GM18505 (cell line): ENCODE data around the gene RAP1A.

Source experiments
- ATAC-seq: cut with Tn5 transposase; IDR thresholded peaks from one replicate; pipeline ENCODE4 v1.9.1; 2021; ENCODE audit not compliant: unreplicated experiment
- POLR2A ChIP-seq: IDR thresholded peaks from 4 replicates; pipeline ENCODE4 v1.6.1; 2011; ENCODE audit warnings: borderline replicate concordance; ENCODE audit not compliant: insufficient read depth, insufficient read length; ENCODE audit errors: extremely low read depth

Gene RAP1A

DNA sequence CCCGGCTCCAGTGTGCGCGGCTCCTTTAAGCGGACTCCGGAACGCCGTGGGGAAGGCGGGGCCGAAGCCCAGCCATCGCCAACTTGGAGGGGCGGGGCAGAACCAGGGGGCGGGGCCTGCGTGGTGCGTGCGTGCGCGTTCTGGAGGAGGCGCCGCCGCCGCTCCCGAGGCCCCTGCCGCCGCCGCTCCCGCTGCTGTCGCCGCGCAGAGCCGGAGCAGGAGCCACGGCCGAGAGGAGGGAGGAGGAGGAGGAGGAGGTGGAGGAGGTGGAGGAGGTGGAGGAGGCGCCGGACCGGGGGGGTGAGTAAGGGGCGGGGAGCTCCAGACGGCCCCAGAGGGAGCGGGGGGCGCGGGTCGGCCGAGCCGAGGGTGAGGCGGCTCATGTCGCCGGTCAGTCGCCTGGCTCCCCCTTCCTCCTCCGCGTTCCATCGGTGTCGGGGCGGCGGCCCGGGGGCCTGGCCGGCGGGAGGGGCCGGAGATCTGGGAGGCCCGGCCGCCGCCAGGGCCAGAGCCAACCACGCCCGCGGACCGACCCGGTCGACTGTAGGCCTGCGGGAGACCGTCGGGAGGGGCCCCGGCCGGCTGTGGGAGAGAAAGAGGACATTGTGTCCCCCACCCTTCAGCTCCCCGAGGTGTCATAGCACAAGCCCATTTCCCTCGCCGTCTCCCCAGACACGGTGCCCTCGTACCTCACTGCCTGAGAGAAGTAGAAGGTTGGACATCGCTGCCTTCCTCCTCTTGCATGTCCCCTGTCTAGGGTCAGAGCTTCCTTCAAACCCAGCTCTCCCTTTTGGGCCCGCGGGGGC, at the start of gene RAP1A:
Gene RAP1A (plus strand): TSS at position 155 of the 806 bp plus-strand sequence. CDS start 71,572 bp downstream, outside the sequence.
- TF ChIP-seq POLR2A: peak; percentile 74
- peak; percentile 60 for ATAC-seq

GRCh38 chr1:111569913-111570312, 49.7 kb upstream of the RAP1A start:
- no peak for TF ChIP-seq POLR2A
- no peak for ATAC-seq

GRCh38 chr1:111570781-111571181, 48.8 kb upstream of the RAP1A start:
- ATAC-seq: no peak
- no peak for TF ChIP-seq POLR2A

- ATAC-seq: no peak
- TF ChIP-seq POLR2A: no peak
These were observed 48.4 kb upstream of the RAP1A start for GRCh38 chr1:111571239-111571638.

- no peak for TF ChIP-seq POLR2A
- no peak for ATAC-seq
These were observed 47.6 kb upstream of the RAP1A start for GRCh38 chr1:111571987-111572386.

GRCh38 chr1:111576547-111576946, 43.0 kb upstream of the RAP1A start:
- TF ChIP-seq POLR2A: no peak
- ATAC-seq: no peak

GRCh38 chr1:111577814-111578213, 41.8 kb upstream of the RAP1A start:
- TF ChIP-seq POLR2A: no peak

DNA sequence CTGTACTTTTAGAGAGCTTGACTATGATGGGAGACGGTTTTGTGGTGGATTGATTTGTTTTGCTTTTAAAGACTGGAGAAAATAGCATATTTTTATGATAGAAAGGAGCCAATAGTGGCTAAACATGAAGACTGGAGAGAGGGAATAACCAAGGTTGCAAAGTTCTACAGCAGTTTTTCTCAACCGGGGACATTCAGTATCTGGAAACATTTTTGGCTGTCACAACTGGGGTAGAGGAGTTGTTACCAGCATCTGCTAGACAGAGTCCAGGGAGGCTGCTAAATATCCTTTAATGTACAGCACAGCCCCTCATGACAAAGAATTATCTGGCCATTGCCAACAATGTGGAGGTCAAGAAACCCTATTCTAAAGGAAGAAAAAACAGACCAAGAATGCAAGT, 38.4 kb upstream of the RAP1A start:
- ATAC-seq: no peak
- no peak for TF ChIP-seq POLR2A

More at GRCh38 chr1:111577814-111578213, 41.8 kb upstream of the RAP1A start:
- no peak for ATAC-seq

GRCh38 chr1:111582016-111582415, 37.6 kb upstream of the RAP1A start:
- TF ChIP-seq POLR2A: no peak
- no peak for ATAC-seq

GRCh38 chr1:111582644-111583618, 36.7 kb upstream of the RAP1A start:
- TF ChIP-seq POLR2A: no peak
- ATAC-seq: no peak

GRCh38 chr1:111585447-111586086, 34.0 kb upstream of the RAP1A start:
- TF ChIP-seq POLR2A: no peak
- ATAC-seq: no peak

GRCh38 chr1:111586112-111586511, 33.5 kb upstream of the RAP1A start:
- no peak for TF ChIP-seq POLR2A
- no peak for ATAC-seq

DNA sequence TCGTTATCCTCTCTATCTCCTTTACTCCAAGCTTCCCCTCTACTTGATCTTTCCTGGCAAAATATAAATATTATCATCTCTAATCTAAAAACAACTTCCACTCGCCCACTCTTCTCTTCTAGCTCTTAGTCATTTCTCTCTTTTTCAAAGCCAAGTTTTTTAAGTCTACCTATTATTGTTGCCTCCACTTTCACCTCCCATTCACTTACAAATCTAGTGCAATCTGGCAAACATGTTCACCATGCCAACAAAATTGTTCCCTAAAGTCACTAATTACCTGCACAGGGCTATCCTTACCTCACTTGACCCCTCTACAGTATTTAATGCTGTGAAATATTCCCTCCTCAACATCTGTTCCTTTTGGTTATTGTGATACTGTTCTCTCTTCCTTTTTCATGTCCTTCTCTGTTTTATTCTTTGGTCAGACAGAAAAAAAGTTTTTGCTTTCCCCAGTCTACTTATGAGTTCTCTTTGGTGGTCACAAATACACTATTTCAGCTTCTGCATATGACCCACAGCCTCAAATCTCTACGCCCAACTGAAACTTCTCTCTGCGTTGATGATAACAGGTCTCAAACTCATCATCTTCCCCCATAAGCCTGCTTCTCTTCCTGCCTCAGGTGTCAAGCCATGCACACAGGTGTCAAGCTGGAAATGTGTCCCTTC, 31.9 kb upstream of the RAP1A start:
- no peak for ATAC-seq
- TF ChIP-seq POLR2A: no peak

- ATAC-seq: no peak
- TF ChIP-seq POLR2A: no peak
These were observed 27.7 kb upstream of the RAP1A start for GRCh38 chr1:111591937-111592336.
